ENCODE measurements around the gene TXN2.

TXN2 gene

DNA sequence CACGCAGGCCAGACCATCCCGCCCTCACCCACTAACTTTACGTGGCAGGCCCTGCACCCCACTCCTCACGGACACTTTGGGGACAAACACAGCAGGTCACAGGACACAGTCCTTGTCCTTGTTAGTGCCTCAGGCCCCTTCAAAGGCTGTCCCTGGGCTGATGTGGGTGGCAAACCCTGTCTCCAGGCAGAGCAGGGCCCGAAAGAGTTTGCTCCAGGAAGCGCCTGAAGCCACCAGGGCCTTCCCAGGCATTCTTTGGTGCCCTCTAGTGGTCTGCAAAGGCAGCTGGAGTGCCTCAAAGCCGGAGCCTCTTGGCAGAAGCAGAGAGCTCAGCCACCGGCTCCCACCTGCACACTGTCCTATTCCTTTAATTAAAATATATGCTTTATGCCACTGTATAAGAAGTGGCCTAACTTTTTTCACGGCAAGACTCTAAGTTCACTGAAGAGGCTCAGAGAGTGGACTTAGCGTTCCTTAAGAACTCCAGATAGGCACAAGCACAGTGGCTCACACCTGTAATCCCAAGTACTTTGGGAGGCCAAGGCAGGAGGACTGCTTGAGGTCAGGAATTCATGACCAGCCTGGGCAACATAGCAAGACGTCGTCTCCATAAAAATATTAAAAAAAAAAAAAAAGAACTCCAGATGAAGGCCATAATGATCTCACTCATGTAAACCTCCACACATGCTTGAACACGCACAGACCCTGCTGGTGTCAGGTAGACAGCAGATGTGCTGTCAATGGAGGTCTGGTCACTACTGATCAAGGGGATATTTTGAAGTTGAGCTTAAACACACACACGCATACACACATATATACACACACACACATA lies 11.1 kb downstream of the TXN2 start:
- H3K4me3 ChIP-seq (replicated peaks; ENCODE audit: insufficient read depth, low read length): no peak overlapping the region
- H3K27me3 ChIP-seq (ENCODE audit: insufficient read depth, poor library complexity, severe bottlenecking): no peaks in the 10 kb centered on the region
- peak overlapping the region; percentile 19 for H3K27ac ChIP-seq (replicated peaks)
- no peak for TF ChIP-seq SPI1 (IDR thresholded peaks at IDR 0.05; ENCODE audit: borderline replicate concordance, low read depth)
- TF ChIP-seq, protein P1, sequence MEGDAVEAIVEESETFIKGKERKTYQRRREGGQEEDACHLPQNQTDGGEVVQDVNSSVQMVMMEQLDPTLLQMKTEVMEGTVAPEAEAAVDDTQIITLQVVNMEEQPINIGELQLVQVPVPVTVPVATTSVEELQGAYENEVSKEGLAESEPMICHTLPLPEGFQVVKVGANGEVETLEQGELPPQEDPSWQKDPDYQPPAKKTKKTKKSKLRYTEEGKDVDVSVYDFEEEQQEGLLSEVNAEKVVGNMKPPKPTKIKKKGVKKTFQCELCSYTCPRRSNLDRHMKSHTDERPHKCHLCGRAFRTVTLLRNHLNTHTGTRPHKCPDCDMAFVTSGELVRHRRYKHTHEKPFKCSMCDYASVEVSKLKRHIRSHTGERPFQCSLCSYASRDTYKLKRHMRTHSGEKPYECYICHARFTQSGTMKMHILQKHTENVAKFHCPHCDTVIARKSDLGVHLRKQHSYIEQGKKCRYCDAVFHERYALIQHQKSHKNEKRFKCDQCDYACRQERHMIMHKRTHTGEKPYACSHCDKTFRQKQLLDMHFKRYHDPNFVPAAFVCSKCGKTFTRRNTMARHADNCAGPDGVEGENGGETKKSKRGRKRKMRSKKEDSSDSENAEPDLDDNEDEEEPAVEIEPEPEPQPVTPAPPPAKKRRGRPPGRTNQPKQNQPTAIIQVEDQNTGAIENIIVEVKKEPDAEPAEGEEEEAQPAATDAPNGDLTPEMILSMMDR (IDR thresholded peaks at IDR 0.05; ENCODE audit: insufficient read depth, low read length): peak; percentile 99
- peak; percentile 82 to 89 for DNase-seq (ENCODE audit: low read depth in 1 of 2, low spot score in 1 of 2)

DNA sequence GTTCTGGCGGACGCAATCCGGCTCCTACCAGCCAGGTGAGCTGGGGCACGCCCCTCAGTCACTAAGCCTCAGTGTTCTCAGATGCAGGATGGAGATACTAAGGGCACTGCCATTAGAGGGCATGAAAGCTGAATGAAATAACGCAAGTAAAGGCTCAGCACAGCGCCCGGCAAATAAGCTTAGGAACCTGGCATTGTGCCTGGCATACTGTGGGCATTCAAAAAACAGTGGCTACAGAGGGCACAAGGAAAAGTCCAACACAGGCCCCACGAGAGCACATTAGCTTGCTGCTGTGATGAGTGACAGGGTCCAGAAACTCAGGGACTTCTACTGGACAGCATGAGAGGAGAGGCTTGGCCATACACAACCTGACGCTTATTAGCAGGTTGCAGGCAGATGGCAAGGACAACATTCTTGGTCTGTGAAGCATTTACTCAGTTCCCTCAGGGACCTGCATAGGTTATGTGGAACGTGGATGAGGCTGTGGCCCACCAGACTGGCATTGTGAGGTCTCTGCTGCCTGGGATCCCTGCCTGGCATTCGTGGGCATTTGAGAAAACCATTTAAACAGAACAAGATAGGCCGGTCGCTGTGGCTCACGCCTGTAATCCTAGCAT lies 12.2 kb downstream of the TXN2 start:
- Histone ChIP-seq H3K27me3 (ENCODE audit: insufficient read depth, poor library complexity, severe bottlenecking) (no peaks in the 10 kb centered on the region), H3K4me3 (replicated peaks; ENCODE audit: insufficient read depth, low read length) (no peak overlapping the region), H3K27ac (replicated peaks) (peak overlapping the region; percentile 2)
- TF ChIP-seq GABPA (IDR thresholded peaks at IDR 0.05; ENCODE audit: low read depth): no peak
- TF ChIP-seq SPI1 (IDR thresholded peaks at IDR 0.05; ENCODE audit: borderline replicate concordance, low read depth): no peak
- no peak for TF ChIP-seq POLR2AphosphoS5 (IDR thresholded peaks at IDR 0.05; ENCODE audit: low read depth)
- TF ChIP-seq, protein P1 (IDR thresholded peaks at IDR 0.05; ENCODE audit: insufficient read depth, low read length): no peak
- TF ChIP-seq, protein P2, sequence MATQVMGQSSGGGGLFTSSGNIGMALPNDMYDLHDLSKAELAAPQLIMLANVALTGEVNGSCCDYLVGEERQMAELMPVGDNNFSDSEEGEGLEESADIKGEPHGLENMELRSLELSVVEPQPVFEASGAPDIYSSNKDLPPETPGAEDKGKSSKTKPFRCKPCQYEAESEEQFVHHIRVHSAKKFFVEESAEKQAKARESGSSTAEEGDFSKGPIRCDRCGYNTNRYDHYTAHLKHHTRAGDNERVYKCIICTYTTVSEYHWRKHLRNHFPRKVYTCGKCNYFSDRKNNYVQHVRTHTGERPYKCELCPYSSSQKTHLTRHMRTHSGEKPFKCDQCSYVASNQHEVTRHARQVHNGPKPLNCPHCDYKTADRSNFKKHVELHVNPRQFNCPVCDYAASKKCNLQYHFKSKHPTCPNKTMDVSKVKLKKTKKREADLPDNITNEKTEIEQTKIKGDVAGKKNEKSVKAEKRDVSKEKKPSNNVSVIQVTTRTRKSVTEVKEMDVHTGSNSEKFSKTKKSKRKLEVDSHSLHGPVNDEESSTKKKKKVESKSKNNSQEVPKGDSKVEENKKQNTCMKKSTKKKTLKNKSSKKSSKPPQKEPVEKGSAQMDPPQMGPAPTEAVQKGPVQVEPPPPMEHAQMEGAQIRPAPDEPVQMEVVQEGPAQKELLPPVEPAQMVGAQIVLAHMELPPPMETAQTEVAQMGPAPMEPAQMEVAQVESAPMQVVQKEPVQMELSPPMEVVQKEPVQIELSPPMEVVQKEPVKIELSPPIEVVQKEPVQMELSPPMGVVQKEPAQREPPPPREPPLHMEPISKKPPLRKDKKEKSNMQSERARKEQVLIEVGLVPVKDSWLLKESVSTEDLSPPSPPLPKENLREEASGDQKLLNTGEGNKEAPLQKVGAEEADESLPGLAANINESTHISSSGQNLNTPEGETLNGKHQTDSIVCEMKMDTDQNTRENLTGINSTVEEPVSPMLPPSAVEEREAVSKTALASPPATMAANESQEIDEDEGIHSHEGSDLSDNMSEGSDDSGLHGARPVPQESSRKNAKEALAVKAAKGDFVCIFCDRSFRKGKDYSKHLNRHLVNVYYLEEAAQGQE (IDR thresholded peaks at IDR 0.05; ENCODE audit: insufficient replicate concordance, low read depth): no peak
- no peak for DNase-seq (ENCODE audit: low read depth in 1 of 2, low spot score in 1 of 2)

DNA sequence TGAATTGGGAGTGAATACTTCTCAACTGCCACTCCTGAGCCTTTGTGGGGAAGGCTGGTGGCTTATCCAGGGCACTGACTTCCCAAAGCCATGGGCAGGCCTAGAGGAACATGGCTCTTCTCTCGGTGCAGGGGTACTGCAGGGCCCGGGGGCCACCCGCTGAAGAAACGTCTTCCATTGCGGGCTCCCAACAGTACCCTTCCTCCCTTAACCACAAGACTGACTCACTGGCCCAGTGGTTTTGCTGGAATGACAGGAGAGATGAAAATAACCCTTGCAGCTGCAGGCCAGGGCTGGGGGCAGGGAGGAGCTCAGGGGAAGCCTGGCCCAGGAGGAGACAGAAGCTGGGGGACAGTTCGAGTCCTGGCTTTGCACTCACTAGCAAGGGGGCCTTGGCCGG lies 13.5 kb downstream of the TXN2 start:
- H3K27me3 ChIP-seq (ENCODE audit: insufficient read depth, poor library complexity, severe bottlenecking): no peaks in the 10 kb centered on the region
- peak; percentile 77 to 91 for DNase-seq (ENCODE audit: low read depth in 1 of 2, low spot score in 1 of 2)
- H3K27ac ChIP-seq (replicated peaks): peak overlapping the region; percentile 58
- TF ChIP-seq, protein P1 (IDR thresholded peaks at IDR 0.05; ENCODE audit: insufficient read depth, low read length): no peak
- TF ChIP-seq POLR2AphosphoS5 (IDR thresholded peaks at IDR 0.05; ENCODE audit: low read depth) (peak; percentile 91), SPI1 (IDR thresholded peaks at IDR 0.05; ENCODE audit: borderline replicate concordance, low read depth) (no peak; the same call in 1 of the 2 replicates), GABPA (IDR thresholded peaks at IDR 0.05; ENCODE audit: low read depth) (0 out of 2 replicates have a peak, but pooled peaks have one; percentile 12)
- TF ChIP-seq, protein P2 (IDR thresholded peaks at IDR 0.05; ENCODE audit: insufficient replicate concordance, low read depth): no peak
- no peak overlapping the region for H3K4me3 ChIP-seq (replicated peaks; ENCODE audit: insufficient read depth, low read length)

Data from HL-60 (cell line).